Colonic mucosa (tissue), 4 donors: Measurements from ENCODE around the gene DACH1. TPM values are rescaled to one million over a fixed set of nuclear protein-coding genes. Genes with fewer than 3 reads are reported as not detected.

Source experiments
- DNase-seq: peaks from one replicate; pipeline ENCODE4 v3.0.0-alpha.2; 2020
- H3K27ac ChIP-seq: fragments of 200-600 bp; one replicate; pipeline ENCODE4 v1.8.0; 2021
- H3K27me3 ChIP-seq: fragments of 200-600 bp; one replicate; pipeline ENCODE4 v1.8.0; 2021
- H3K36me3 ChIP-seq: fragments of 200-600 bp; one replicate; pipeline ENCODE4 v1.8.0; 2021
- H3K4me1 ChIP-seq: fragments of 200-600 bp; one replicate; pipeline ENCODE4 v1.8.0; 2021; ENCODE audit warnings: mild to moderate bottlenecking
- H3K4me3 ChIP-seq: fragments of 200-600 bp; one replicate; pipeline ENCODE4 v1.8.0; 2021
- H3K9ac ChIP-seq, 2 donors: one replicate each; pipeline ENCODE4 v1.7.0; 2013; ENCODE audit warnings: control low read depth in 2 of 2, low read depth in 2 of 2, low read length in 2 of 2
- H3K9me3 ChIP-seq: fragments of 200-600 bp; one replicate; pipeline ENCODE4 v1.8.0; 2021
- CTCF ChIP-seq: fragments of 200-600 bp; IDR thresholded peaks from one replicate; pipeline ENCODE4 v1.8.0; 2022; ENCODE audit warnings: antibody characterized with exemption, mild to moderate bottlenecking
- intact Hi-C: fragments of 100-400 bp; cut with DNase I; formaldehyde crosslinking; loops from one replicate; pipeline ENCODE4 v1.14.1; 2022
- total RNA-seq, 2 donors: library from RNA; stranded (reverse); fragmentation: NEBNext Ultra II Directional in 1 of 2; extraction: Animal tissue kit (Norgen Biotek cat#: 25700) in 1 of 2; gene quantifications; one replicate each; pipeline ENCODE4 v1.2.1, GENCODE V29; 2021
- donor health status: healthy.
- donor health status: DM: no; HTN: no; CAD: no.
- donor health status: DM: no; HTN: no; CAD: no.

The DACH1 gene
- total RNA-seq, 2 donors from 2014 or later = 3.9 to 5.2 TPM

- DNase-seq = no peak
- H3K4me3 ChIP-seq = no peak overlapping the region
- H3K27me3 ChIP-seq = no peaks in the 10 kb centered on the region
- H3K27ac ChIP-seq = no peak overlapping the region
- no peaks in the 10 kb centered on the region for H3K9me3 ChIP-seq
- no peaks in the 10 kb centered on the region for H3K36me3 ChIP-seq
- H3K9ac ChIP-seq = no peak overlapping the region
- no peak for TF ChIP-seq CTCF
- intact Hi-C loops = no loop called here
- no peaks in the 10 kb centered on the region for H3K4me1 ChIP-seq
Measured at GRCh38 chr13:71775966-71776365, 91.0 kb downstream of the DACH1 start.

- H3K27ac ChIP-seq = no peak overlapping the region
- no peaks in the 10 kb centered on the region for H3K27me3 ChIP-seq
- no peak overlapping the region for H3K4me3 ChIP-seq
- intact Hi-C loops = no loop called here
- H3K9ac ChIP-seq = no peak overlapping the region
- no peaks in the 10 kb centered on the region for H3K36me3 ChIP-seq
- no peaks in the 10 kb centered on the region for H3K4me1 ChIP-seq
- H3K9me3 ChIP-seq = no peaks in the 10 kb centered on the region
- DNase-seq = no peak
- no peak for TF ChIP-seq CTCF
Measured at GRCh38 chr13:71774863-71775262, 92.1 kb downstream of the DACH1 start.

- intact Hi-C loops = no loop called here
- no peak overlapping the region for H3K4me3 ChIP-seq
- no peak overlapping the region for H3K9ac ChIP-seq
- no peak for DNase-seq
- no peaks in the 10 kb centered on the region for H3K4me1 ChIP-seq
- H3K27ac ChIP-seq = no peak overlapping the region
- TF ChIP-seq CTCF = no peak
- no peaks in the 10 kb centered on the region for H3K9me3 ChIP-seq
- H3K27me3 ChIP-seq = no peaks in the 10 kb centered on the region
- H3K36me3 ChIP-seq = no peaks in the 10 kb centered on the region
Measured at GRCh38 chr13:71773531-71773930, 93.5 kb downstream of the DACH1 start.

- Histone ChIP-seq H3K4me1 (no peaks in the 10 kb centered on the region), H3K27ac (no peak overlapping the region), H3K9ac (no peak overlapping the region), H3K36me3 (no peaks in the 10 kb centered on the region), H3K27me3 (no peaks in the 10 kb centered on the region), H3K4me3 (no peak overlapping the region), H3K9me3 (no peaks in the 10 kb centered on the region)
- no peak for DNase-seq
- no peak for TF ChIP-seq CTCF
- intact Hi-C loops = no loop called here
Measured at GRCh38 chr13:71772361-71772760, 94.6 kb downstream of the DACH1 start.

- Histone ChIP-seq H3K27me3 (no peaks in the 10 kb centered on the region), H3K4me1 (no peaks in the 10 kb centered on the region), H3K9ac (no peak overlapping the region), H3K36me3 (no peaks in the 10 kb centered on the region), H3K4me3 (no peak overlapping the region), H3K9me3 (no peaks in the 10 kb centered on the region), H3K27ac (no peak overlapping the region)
- intact Hi-C loops = no loop called here
- DNase-seq = no peak
- TF ChIP-seq CTCF = no peak
Measured at GRCh38 chr13:71771144-71771543, 95.9 kb downstream of the DACH1 start.

GRCh38 chr13:71770710-71771109 lies 96.3 kb downstream of the DACH1 start:
- no peaks in the 10 kb centered on the region for H3K4me1 ChIP-seq
- no peaks in the 10 kb centered on the region for H3K36me3 ChIP-seq
- H3K9me3 ChIP-seq = no peaks in the 10 kb centered on the region
- H3K27ac ChIP-seq = no peak overlapping the region
- H3K27me3 ChIP-seq = no peaks in the 10 kb centered on the region
- DNase-seq = no peak
- no peak overlapping the region for H3K9ac ChIP-seq
- no peak overlapping the region for H3K4me3 ChIP-seq
- TF ChIP-seq CTCF = no peak
- intact Hi-C loops = no loop called here
